Endodermal cell (in vitro differentiated cells): Measurements from ENCODE around the gene PAPOLA. TPM values are rescaled to one million over a fixed set of nuclear protein-coding genes. Genes with fewer than 3 reads are reported as not detected.

Source experiments
- DNase-seq: peaks from one replicate; pipeline ENCODE4 v3.0.0-alpha.2; 2017
- H3K27ac ChIP-seq: 2 replicates; pipeline ENCODE4 v1.5.1; 2013; ENCODE audit warnings: mild to moderate bottlenecking, low read depth, low read length, moderate library complexity
- H3K27me3 ChIP-seq: 2 replicates; pipeline ENCODE4 v1.6.1; 2013; ENCODE audit warnings: mild to moderate bottlenecking, low read length, moderate library complexity; ENCODE audit not compliant: insufficient read depth, control insufficient read depth, poor library complexity, severe bottlenecking
- H3K36me3 ChIP-seq: 2 replicates; pipeline ENCODE4 v1.7.0; 2013; ENCODE audit warnings: mild to moderate bottlenecking, low read length, moderate library complexity; ENCODE audit not compliant: control insufficient read depth, insufficient read depth
- H3K4me1 ChIP-seq: one replicate; pipeline ENCODE4 v1.7.0; 2013; ENCODE audit warnings: low read length; ENCODE audit not compliant: control insufficient read depth, insufficient read depth
- H3K4me3 ChIP-seq: 2 replicates; pipeline ENCODE4 v1.5.1; 2013; ENCODE audit warnings: mild to moderate bottlenecking, low read length, moderate library complexity
- H3K9ac ChIP-seq: 2 replicates; pipeline ENCODE4 v1.6.1; 2013; ENCODE audit warnings: mild to moderate bottlenecking, low read length, moderate library complexity; ENCODE audit not compliant: poor library complexity, severe bottlenecking; ENCODE audit errors: extremely low read depth
- H3K9me3 ChIP-seq: 2 replicates; pipeline ENCODE4 v1.6.1; 2013; ENCODE audit warnings: mild to moderate bottlenecking, low read length, moderate library complexity; ENCODE audit not compliant: control insufficient read depth
- H3K27ac Mint-ChIP-seq: 2 replicates; pipeline ENCODE4 v1.8.0; 2020; ENCODE audit warnings: mixed read lengths
- H3K27me3 Mint-ChIP-seq: 2 replicates; pipeline ENCODE4 v1.8.0; 2021; ENCODE audit warnings: mild to moderate bottlenecking, mixed read lengths; ENCODE audit not compliant: insufficient read depth
- H3K36me3 Mint-ChIP-seq: 2 replicates; pipeline ENCODE4 v1.8.0; 2020; ENCODE audit warnings: low read depth, mixed read lengths
- H3K4me1 Mint-ChIP-seq: 2 replicates; pipeline ENCODE4 v1.8.0; 2020; ENCODE audit warnings: mixed read lengths
- H3K4me3 Mint-ChIP-seq: 2 replicates; pipeline ENCODE4 v1.8.0; 2020; ENCODE audit warnings: mild to moderate bottlenecking, moderate library complexity, mixed read lengths
- H3K9me3 Mint-ChIP-seq: 2 replicates; pipeline ENCODE4 v1.8.0; 2020; ENCODE audit warnings: mild to moderate bottlenecking, mixed read lengths
- WGBS, 2 experiments: methylation state at CpG; one replicate each; pipeline versions ENCODE4 v1.1.5 to v1.1.7; 2013; ENCODE audit warnings: missing lambda C conversion rate in 2 of 2, mixed read lengths in 1 of 2; ENCODE audit not compliant: insufficient coverage in 1 of 2, insufficient read length in 1 of 2; 5-methylcytosine and 5-hydroxymethylcytosine counted together
- total RNA-seq, 2 donors: library from RNA; stranded (reverse); fragmentation: NEBNext Ultra II Directional in 1 of 2; extraction: Animal tissue kit (Norgen Biotek cat#: 25700) in 1 of 2; gene quantifications; 2 replicates in 1 of 2; 3 replicates in 1 of 2; pipeline ENCODE4 v1.2.1, GENCODE V29; 2021
- TF ChIP-seq, protein P1 (sequence below): fragments of 200-600 bp; sonication (generic); conservative IDR thresholded peaks from 2 replicates; pipeline ENCODE4 v1.5.0; 2021; ENCODE audit warnings: antibody characterized with exemption, mild to moderate bottlenecking

The PAPOLA gene
- total RNA-seq, 2 donors from 2014 or later, result 218 to 225 TPM

DNA sequence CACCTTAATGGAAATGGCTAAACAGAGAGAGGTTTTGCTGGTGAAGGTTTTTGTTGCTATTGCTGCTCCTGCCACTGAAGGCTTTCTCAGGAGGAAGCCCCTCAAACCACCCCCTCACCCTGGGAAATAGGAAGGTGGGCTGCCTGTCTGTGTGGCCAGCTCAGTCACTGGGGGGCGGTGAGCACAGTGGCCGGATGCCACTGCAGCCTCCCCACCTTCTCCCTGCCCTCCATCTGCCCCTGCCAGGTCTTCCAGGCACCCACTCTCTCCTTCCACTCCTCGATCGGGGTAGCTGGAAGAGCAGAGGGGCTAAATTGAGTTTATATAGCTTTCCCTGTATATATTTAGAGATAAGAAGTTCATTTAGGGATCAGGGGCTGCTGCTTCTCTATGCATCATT, 80.8 kb downstream of the PAPOLA start:
- peaks cover 3% of the 10 kb centered on the region for H3K4me1 Mint-ChIP-seq
- no peaks in the 10 kb centered on the region for H3K9me3 Mint-ChIP-seq
- DNase-seq, result peak; percentile 23
- H3K36me3 ChIP-seq, result no peaks in the 10 kb centered on the region
- peaks cover 6% of the 10 kb centered on the region for H3K27me3 Mint-ChIP-seq
- TF ChIP-seq, protein P1, sequence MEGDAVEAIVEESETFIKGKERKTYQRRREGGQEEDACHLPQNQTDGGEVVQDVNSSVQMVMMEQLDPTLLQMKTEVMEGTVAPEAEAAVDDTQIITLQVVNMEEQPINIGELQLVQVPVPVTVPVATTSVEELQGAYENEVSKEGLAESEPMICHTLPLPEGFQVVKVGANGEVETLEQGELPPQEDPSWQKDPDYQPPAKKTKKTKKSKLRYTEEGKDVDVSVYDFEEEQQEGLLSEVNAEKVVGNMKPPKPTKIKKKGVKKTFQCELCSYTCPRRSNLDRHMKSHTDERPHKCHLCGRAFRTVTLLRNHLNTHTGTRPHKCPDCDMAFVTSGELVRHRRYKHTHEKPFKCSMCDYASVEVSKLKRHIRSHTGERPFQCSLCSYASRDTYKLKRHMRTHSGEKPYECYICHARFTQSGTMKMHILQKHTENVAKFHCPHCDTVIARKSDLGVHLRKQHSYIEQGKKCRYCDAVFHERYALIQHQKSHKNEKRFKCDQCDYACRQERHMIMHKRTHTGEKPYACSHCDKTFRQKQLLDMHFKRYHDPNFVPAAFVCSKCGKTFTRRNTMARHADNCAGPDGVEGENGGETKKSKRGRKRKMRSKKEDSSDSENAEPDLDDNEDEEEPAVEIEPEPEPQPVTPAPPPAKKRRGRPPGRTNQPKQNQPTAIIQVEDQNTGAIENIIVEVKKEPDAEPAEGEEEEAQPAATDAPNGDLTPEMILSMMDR, result no peak
- H3K27me3 ChIP-seq, result peaks cover 11% of the 10 kb centered on the region
- no peaks in the 10 kb centered on the region for H3K9me3 ChIP-seq
- no peak overlapping the region for H3K27ac Mint-ChIP-seq
- WGBS, 2 experiments, result 100% methylated on average over 2 of the region's 4 CpGs; no CpG with 5 or more reads in 1 of the 2 experiments
- H3K27ac ChIP-seq, result no peak overlapping the region
- no peaks in the 10 kb centered on the region for H3K4me1 ChIP-seq
- no peak overlapping the region for H3K4me3 Mint-ChIP-seq
- no peak overlapping the region for H3K4me3 ChIP-seq
- H3K36me3 Mint-ChIP-seq, result no peaks in the 10 kb centered on the region
- no peak overlapping the region for H3K9ac ChIP-seq

DNA sequence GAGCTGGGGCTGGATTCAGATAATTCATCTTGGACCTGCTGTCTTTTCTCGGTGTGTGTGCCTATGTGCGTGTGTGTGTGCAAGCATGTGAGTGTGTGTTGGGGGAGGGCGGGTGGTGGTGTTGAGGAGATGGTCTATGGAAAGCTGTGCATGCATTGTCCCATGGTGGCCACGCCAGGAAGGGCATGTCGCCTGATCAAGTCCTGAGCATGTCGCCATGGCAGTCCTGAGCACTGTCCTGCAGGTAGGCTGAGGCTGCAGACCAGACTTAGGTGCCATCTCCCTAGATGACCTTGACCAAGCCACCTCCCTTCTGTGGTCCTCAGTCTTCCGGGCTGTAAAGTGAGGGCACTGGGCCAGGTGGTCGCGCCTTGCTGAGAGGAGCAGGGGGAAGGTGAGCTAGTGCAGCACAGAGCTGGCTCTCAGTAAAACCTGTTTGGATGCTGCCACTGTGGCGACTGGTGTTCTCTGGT, 81.4 kb downstream of the PAPOLA start:
- Histone ChIP-seq H3K4me1 (no peaks in the 10 kb centered on the region), H3K9me3 (no peaks in the 10 kb centered on the region), H3K27me3 (peaks cover 11% of the 10 kb centered on the region), H3K4me3 (no peak overlapping the region), H3K36me3 (no peaks in the 10 kb centered on the region), H3K9ac (no peak overlapping the region), H3K27ac (no peak overlapping the region)
- no peaks in the 10 kb centered on the region for H3K9me3 Mint-ChIP-seq
- TF ChIP-seq, protein P1, result no peak
- H3K4me3 Mint-ChIP-seq, result no peak overlapping the region
- no peak overlapping the region for H3K27ac Mint-ChIP-seq
- peaks cover 7% of the 10 kb centered on the region for H3K27me3 Mint-ChIP-seq
- DNase-seq, result no peak
- 89 to 95% methylated on average over 4 to 10 of the region's 10 CpGs for WGBS, 2 experiments
- H3K4me1 Mint-ChIP-seq, result peaks cover 3% of the 10 kb centered on the region
- H3K36me3 Mint-ChIP-seq, result no peaks in the 10 kb centered on the region

DNA sequence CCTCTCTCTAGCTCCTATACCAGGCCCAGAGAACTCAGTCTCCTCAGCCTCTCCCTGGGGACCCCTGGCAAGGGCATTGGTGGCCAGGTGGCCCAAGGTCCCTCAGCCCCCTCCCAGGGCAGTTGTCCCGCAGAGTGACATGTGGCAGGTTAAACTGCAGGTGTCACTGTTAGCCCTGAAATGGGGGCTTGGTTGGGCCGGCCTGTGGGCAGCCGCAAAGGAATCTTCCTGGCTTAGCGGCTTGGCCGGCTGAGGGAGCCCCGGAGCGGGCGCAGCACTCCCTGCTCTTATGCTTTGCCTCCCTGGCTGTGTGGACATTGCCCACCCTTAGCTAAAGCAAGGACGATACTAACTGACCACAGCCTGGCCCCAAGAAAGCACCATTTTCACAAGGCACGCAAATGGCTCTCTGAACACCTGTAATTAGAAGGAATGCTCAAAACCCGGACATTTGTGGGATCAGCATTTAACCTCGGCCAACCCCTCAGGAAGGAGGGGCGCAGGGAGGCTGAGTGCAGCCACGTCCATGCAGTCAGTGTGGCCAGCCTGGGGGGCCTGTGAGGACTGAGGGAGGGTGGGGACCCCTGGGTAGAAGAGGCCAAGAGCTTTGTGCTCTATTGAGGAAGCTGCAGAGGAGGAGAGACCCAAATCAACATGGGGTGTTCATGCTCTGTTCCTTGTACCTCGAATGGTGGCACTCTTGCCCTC, 82.2 kb downstream of the PAPOLA start:
- Mint-ChIP-seq H3K36me3 (no peaks in the 10 kb centered on the region), H3K9me3 (no peaks in the 10 kb centered on the region), H3K27ac (no peak overlapping the region), H3K4me1 (peaks cover 3% of the 10 kb centered on the region), H3K27me3 (peaks cover 7% of the 10 kb centered on the region), H3K4me3 (no peak overlapping the region)
- WGBS, 2 experiments, result 32 to 66% methylated on average over 6 to 15 of the region's 15 CpGs
- peak; percentile 93 for DNase-seq
- no peaks in the 10 kb centered on the region for H3K36me3 ChIP-seq
- H3K9ac ChIP-seq, result no peak overlapping the region
- H3K4me1 ChIP-seq, result no peaks in the 10 kb centered on the region
- no peak overlapping the region for H3K4me3 ChIP-seq
- H3K27ac ChIP-seq, result no peak overlapping the region
- TF ChIP-seq, protein P1, result peak; percentile 96
- H3K9me3 ChIP-seq, result no peaks in the 10 kb centered on the region
- peaks cover 11% of the 10 kb centered on the region for H3K27me3 ChIP-seq
